GM19351 (cell line): ENCODE results near the gene SERPINB6.
A peak's percentile ranks its signal among the peaks of the same experiment; 100 is the strongest.
"Not testable (repeated sequence)": the region's sequence is repeated elsewhere in the genome, so short reads cannot be mapped to it uniquely, and the experiment has no call there.

Experiments used
- ATAC-seq: cut with Tn5 transposase; IDR thresholded peaks from one replicate; pipeline ENCODE4 v1.9.1; 2021; ENCODE audit warnings: mild to moderate bottlenecking, moderate library complexity; ENCODE audit not compliant: unreplicated experiment

SERPINB6 gene

GRCh38 chr6:2940010-2940850 is 31.1 kb downstream of the SERPINB6 start:
- ATAC-seq, result peak; percentile 86

- ATAC-seq, result no peak
Observed at GRCh38 chr6:2939315-2940009, 31.9 kb downstream of the SERPINB6 start.

DNA sequence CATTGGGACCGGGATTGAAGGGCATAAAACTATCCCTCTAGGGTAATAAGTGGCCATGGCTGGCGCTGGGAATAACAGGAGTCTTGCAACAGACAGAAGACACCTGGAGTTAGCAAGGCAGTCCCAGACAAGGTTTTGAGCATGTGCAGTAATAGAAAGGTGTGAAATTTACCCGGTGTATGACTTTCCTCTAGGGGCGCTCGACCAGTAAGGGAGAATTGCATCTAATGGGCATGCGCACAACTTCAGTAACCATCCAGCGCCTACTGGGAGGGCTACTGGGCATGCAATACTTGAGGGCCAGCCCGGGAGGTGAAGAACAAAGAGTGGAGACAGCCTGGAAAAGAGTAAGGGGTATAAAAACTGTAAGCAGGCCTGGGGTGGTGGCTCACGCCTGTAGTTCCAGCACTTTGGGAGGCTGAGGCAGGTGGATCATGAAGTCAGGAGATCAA is 32.7 kb downstream of the SERPINB6 start:
- ATAC-seq, result no peak

DNA sequence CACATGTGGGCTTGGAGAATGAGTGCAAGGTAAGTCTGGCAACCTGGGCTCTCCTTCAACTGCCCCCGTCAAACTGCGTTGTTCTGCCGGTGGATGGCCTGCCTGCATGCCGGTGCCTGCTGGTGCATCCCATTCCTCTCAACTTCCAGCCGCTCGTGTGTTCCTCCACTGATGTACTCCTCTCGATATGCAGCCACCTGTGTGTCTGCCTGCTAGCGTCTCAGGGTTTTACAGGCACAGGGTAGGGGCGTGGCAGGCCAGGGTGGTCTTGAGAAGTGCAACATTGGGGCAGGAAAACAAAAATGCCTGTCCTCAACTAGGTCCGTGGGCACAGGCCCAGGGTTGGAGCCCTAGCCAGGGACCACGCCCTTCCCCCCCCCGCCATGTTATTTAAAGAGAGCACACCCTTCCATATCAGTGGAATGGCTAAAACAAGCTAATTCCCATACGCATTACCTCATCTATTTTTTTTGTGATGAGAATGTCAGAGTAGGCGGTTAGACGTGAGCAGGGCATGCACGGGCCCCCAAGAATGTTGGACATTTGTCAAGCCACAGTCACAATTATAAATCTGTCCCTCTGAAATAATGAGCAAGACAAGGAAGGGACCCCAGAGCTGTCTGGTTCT is 33.2 kb downstream of the SERPINB6 start:
- ATAC-seq, result no peak

DNA sequence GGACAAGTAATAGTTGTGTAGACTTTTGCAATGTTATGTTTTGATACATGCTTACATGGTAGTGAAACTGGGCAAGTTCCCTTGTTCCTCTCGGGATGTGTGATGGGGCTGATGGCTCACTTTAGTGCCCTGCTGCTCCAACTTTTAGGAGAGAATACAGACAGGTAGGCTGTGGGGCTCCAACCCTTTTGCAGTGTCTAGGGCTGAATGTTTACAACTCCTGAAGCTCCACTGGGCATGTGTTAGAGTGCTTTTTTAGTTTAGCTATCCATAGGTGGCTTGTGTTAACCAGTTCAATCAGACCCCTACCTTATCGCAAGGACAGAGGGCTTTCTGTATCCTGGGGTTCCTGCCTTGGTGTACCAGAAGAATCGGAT is 33.8 kb downstream of the SERPINB6 start:
- no peak for ATAC-seq

- no peak for ATAC-seq
Observed at GRCh38 chr6:2935566-2936291, 35.6 kb downstream of the SERPINB6 start.

DNA sequence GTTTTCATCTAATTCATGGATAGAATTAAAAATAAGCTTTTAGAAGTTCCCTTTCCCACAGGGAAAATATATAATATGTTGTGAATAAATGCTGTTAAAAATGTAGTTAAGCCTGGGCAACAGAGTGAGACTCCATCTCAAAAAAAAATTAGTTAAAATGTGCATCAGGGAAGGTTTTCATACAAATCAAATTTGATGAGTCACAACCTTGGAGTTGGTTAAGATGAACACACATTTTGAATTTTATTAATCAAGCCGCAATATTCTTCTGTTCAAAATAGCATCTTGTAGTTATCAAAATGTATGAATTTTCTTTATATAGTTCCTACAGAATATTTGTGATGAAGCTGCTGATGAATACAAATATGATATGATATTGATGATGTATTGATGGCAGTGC is 37.3 kb downstream of the SERPINB6 start:
- no peak for ATAC-seq

DNA sequence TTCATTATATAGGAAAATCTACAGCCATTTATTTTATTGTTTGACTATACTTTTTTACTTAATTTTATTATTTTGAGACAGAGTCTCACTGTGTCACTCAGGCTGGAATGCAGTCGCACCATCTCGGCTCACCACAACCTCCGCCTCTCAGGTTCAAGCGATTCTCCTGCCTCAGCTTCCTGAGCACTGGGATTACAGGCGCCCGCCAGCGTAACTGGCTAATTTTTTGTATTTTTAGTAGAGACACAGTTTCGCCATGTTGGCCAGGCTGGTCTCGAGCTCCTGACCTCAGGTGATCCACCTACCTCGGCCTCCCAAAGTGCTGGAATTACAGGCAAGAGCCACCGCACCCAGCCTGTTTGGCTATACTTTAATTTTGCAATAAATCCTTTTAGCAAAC is 38.5 kb downstream of the SERPINB6 start:
- ATAC-seq, result not testable (repeated sequence)

- ATAC-seq, result peak; percentile 84
Observed at GRCh38 chr6:2931970-2932748, 39.2 kb downstream of the SERPINB6 start.

- no peak for ATAC-seq
Observed at GRCh38 chr6:2931055-2931454, 40.3 kb downstream of the SERPINB6 start.

DNA sequence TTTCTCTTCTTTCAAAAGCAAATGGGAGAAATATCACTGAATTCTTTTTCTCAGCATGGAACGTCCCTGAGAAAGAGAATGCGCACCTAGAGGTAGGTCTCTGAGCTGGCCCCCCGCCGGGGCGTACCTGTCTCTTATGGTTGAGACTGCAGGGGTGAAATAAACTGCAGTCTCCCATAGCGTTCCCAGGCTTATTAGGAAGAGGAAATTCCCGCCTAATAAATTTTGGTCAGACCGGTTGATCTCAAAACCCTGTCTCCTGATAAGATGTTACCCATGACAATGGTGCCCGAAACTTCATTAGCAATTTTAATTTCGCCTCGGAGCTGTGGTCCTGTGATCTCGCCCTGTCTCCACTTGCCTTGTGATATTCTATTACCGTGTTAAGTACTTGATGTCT is 43.4 kb downstream of the SERPINB6 start:
- ATAC-seq, result not testable (repeated sequence)

GRCh38 chr6:2925842-2926747 is 45.3 kb downstream of the SERPINB6 start:
- ATAC-seq, result not testable (repeated sequence)

- no peak for ATAC-seq
Observed at GRCh38 chr6:2921520-2922115, 49.7 kb downstream of the SERPINB6 start.

- ATAC-seq, result no peak
Observed at GRCh38 chr6:2920671-2921112, 50.7 kb downstream of the SERPINB6 start.

GRCh38 chr6:2919886-2920285 is 51.5 kb downstream of the SERPINB6 start:
- ATAC-seq, result no peak

GRCh38 chr6:2919401-2919800 is 52.0 kb downstream of the SERPINB6 start:
- no peak for ATAC-seq

DNA sequence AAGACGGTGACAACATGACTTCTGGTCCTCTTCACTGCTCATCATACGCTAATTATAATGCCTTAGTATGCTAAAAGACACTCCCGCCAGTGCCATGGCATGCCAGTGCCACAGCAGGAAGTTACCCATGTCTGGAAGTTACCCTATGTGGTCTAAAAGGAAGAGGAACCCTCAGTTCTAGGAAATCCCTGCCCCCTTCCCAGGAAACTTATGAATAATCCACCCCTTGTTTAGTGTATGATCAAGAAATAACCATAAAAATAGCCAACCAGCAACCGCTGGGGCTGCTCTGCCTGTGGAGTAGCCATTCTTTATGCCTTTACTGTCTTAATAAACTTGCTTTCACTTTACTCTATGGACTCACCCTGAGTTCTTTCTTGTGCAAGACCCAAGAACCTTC is 52.4 kb downstream of the SERPINB6 start:
- ATAC-seq, result no peak

DNA sequence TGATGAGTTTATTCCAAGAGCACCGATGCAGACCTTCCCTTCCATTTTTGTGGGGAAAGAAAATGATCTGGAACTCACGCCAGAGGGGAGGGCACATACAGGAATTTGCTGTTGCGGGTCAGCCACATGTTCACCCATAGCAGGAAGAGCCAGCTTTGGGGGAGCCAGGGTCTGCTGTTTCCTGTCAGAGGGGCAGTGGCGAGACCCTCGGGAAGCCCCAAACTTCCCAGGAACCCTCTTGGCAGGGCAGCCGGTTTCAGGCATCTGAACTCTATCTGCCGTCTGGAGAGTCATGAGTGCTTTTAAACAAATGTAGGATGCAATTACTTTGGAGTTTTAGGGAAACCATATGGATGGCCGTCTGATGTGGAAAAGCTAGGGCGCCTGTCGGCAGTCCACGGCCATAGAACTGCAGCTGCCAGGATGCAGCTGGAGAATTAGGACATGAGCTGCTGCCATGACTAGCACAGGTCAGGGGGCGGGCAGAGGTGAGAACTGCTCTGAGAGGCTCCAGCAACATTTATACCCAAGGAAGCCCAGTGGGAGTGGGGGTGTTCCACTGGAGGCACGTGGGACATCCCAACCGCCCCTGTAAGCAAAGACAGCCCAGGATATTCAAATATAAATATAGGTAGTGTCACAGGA is 53.4 kb downstream of the SERPINB6 start:
- no peak for ATAC-seq
